Activated CD8-positive, alpha-beta memory T cell treated with anti-CD3 and anti-CD28 coated beads for 36 hours (primary cell): ENCODE measurements around the gene STEAP1. TPM values are rescaled to one million over a fixed set of nuclear protein-coding genes. Genes with fewer than 3 reads are reported as not detected.

Experiments
- CTCF ChIA-PET: fragments of 350-600 bp; sonication (Branson Sonifier 250); formaldehyde crosslinking; loops from one replicate; lab custom pipeline; 2021; ENCODE audit warnings: antibody characterized with exemption; lab: Charles Lee
- POLR2A ChIA-PET: fragments of 350-600 bp; sonication (Branson Sonifier 250); formaldehyde crosslinking; loops from one replicate; lab custom pipeline; 2021; ENCODE audit warnings: antibody characterized with exemption; lab: Charles Lee
- total RNA-seq, 2 experiments: library from RNA; stranded (reverse); gene quantifications; one replicate each; pipeline ENCODE4 v1.2.3, GENCODE V29; 2021

The STEAP1 gene
- total RNA-seq, 2 experiments from 2014 or later = 0.40 to 0.48 TPM

GRCh38 chr7:90201500-90202195, 47.4 kb downstream of the STEAP1 start:
- CTCF ChIA-PET = no interaction called here
- POLR2A ChIA-PET = no interaction called here

GRCh38 chr7:90207956-90208355, 53.7 kb downstream of the STEAP1 start:
- ChIA-PET POLR2A (no interaction called here), CTCF (no interaction called here)

GRCh38 chr7:90209776-90210175, 55.5 kb downstream of the STEAP1 start:
- ChIA-PET POLR2A (no interaction called here), CTCF (no interaction called here)

GRCh38 chr7:90210475-90210874, 56.2 kb downstream of the STEAP1 start:
- ChIA-PET POLR2A (no interaction called here), CTCF (no interaction called here)

- ChIA-PET POLR2A (no interaction called here), CTCF (no interaction called here)
Observed at GRCh38 chr7:90210981-90211380, 56.7 kb downstream of the STEAP1 start.

- CTCF ChIA-PET = no interaction called here
- POLR2A ChIA-PET = no interaction called here
Observed at GRCh38 chr7:90211391-90212148, 57.3 kb downstream of the STEAP1 start, which contains the start of gene STEAP2. Gene STEAP2 (plus strand): TSS chr7:90211740. CDS start chr7:90225083, 13,343 bp downstream.

GRCh38 chr7:90212149-90212495, 57.9 kb downstream of the STEAP1 start:
- POLR2A ChIA-PET = no interaction called here

GRCh38 chr7:90213521-90213920, 59.3 kb downstream of the STEAP1 start:
- CTCF ChIA-PET = no interaction called here
- POLR2A ChIA-PET = no interaction called here

More at GRCh38 chr7:90212149-90212495, 57.9 kb downstream of the STEAP1 start:
- CTCF ChIA-PET = no interaction called here

Other genes starting within 250 kb of the STEAP1 start
- gene STEAP2, start 57.3 kb downstream of the STEAP1 start, total RNA-seq = not detected
- 1 to 10 TPM in 1 of 2 experiments, under 1 TPM in 1; 0.48 to 1.5 TPM for gene CFAP69, start 90.7 kb downstream of the STEAP1 start, total RNA-seq
- gene FAM237B, start 166.8 kb downstream of the STEAP1 start, total RNA-seq = not detected
- gene GTPBP10, start 192.2 kb downstream of the STEAP1 start, total RNA-seq = 10 to 100 TPM; 42.0 to 43.6 TPM
- gene CLDN12, start 249.0 kb downstream of the STEAP1 start, total RNA-seq = 1 to 10 TPM; 4.5 to 5.1 TPM